OCI-M1 (cell line): ENCODE measurements around the gene CD6.

ENCODE experiments used
- DNase-seq: peaks from one replicate; lab custom pipeline; 2025; lab: John Stamatoyannopoulos, UW

The CD6 gene

GRCh38 chr11:60971520-60971919, at the start of gene CD6:
Gene CD6, plus strand, starts transcription at chr11:60971680. Its CDS starts 186 bp downstream, at chr11:60971866.
- no peak for DNase-seq

- no peak for DNase-seq
These were observed 49.6 kb upstream of the CD6 start for GRCh38 chr11:60921777-60922335.

GRCh38 chr11:60922906-60923305, 48.6 kb upstream of the CD6 start:
- DNase-seq = no peak

- no peak for DNase-seq
These were observed 48.2 kb upstream of the CD6 start for GRCh38 chr11:60923326-60923725.

GRCh38 chr11:60923800-60924109, 47.7 kb upstream of the CD6 start:
- no peak for DNase-seq

- DNase-seq = peak; percentile 7
These were observed 47.2 kb upstream of the CD6 start, which contains the start of gene TMEM132A for GRCh38 chr11:60924110-60924905. Gene TMEM132A, plus strand, starts transcription at chr11:60924460. Its CDS starts 174 bp downstream, at chr11:60924634.

GRCh38 chr11:60924906-60925853, 46.3 kb upstream of the CD6 start:
- DNase-seq = no peak

GRCh38 chr11:60925868-60926267, 45.6 kb upstream of the CD6 start:
- DNase-seq = no peak

GRCh38 chr11:60926500-60926899, 45.0 kb upstream of the CD6 start:
- DNase-seq = no peak

- no peak for DNase-seq
These were observed 44.4 kb upstream of the CD6 start for GRCh38 chr11:60927061-60927592.

- DNase-seq = no peak
These were observed 43.9 kb upstream of the CD6 start for GRCh38 chr11:60927600-60927999.

GRCh38 chr11:60928563-60929001, 42.9 kb upstream of the CD6 start:
- DNase-seq = no peak

GRCh38 chr11:60929764-60930163, 41.7 kb upstream of the CD6 start:
- no peak for DNase-seq

GRCh38 chr11:60930394-60930793, 41.1 kb upstream of the CD6 start:
- no peak for DNase-seq

GRCh38 chr11:60931917-60932316, 39.6 kb upstream of the CD6 start:
- DNase-seq = no peak

- peak; percentile 36 for DNase-seq
These were observed 38.7 kb upstream of the CD6 start for GRCh38 chr11:60932605-60933356.

- no peak for DNase-seq
These were observed 37.9 kb upstream of the CD6 start for GRCh38 chr11:60933416-60934123.

GRCh38 chr11:60934124-60934789, 37.2 kb upstream of the CD6 start:
- no peak for DNase-seq

- DNase-seq = no peak
These were observed 36.5 kb upstream of the CD6 start for GRCh38 chr11:60934790-60935605.
